ENCODE measurements around the gene CDHR2.

CDHR2 gene

DNA sequence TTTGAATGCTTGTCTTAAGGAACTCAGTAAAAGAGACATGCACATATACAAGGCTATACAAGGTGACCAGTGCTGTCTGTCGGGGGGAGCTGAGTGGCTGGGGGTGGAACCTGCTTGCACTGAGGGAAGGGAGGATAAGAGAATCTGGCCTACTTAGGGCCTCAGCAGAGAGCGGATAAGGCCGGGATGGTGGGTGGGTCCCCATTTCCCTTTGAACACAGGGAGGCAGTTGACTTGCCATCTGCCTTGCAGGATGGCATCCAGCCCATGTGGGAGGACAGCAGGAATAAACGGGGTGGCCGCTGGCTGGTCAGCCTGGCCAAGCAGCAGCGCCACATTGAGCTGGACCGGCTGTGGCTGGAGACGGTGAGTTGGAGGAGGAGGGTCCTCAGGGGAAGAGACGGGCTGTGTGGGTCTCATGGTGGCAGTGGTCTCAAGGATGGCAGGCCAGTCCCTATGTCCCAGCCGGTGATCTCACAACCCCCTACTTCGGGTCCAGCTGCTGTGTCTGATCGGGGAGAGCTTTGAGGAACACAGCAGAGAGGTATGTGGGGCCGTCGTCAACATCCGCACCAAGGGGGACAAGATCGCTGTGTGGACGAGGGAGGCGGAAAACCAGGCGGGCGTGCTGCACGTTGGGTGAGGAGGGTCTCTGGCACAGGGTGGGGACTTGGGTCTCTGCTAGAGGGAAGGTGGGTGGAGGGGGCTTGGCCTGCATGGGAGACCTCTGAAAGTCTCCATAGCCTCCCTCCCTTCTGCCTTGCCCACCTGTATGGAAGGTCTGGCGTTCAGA lies 95.9 kb downstream of the CDHR2 start:
- FAIRE-seq, result no peak

Data from TTC549 (cell line).